DND-41 (cell line): ENCODE results near the gene ALAS2.

ENCODE experiments used
- CTCF ChIP-seq: IDR thresholded peaks from 2 replicates; pipeline ENCODE4 v1.5.1; 2012; ENCODE audit warnings: borderline replicate concordance, low read length, moderate library complexity, mild to moderate bottlenecking; ENCODE audit not compliant: poor library complexity, severe bottlenecking; ENCODE audit errors: extremely low read depth
- EZH2 ChIP-seq: IDR thresholded peaks from 3 replicates; pipeline ENCODE4 v1.6.1; 2012; ENCODE audit warnings: borderline replicate concordance, low read depth, mild to moderate bottlenecking, moderate library complexity, low read length, inconsistent platforms; ENCODE audit not compliant: severe bottlenecking

- TF ChIP-seq EZH2 (no peak), CTCF (no peak)
These were observed 2.2 kb downstream of the ALAS2 start for GRCh38 chrX:55028611-55029010.
